H1 (cell line): Measurements from ENCODE around the gene TBPL2. TPM values are rescaled to one million over a fixed set of nuclear protein-coding genes. Genes with fewer than 3 reads are reported as not detected.

Experiments
- CTCF ChIA-PET: fragments of 300-600 bp; sonication (Branson Sonifier 250); formaldehyde crosslinking; loops from one replicate; lab custom pipeline; 2021; ENCODE audit not compliant: partially characterized antibody; lab: Charles Lee
- POLR2A ChIA-PET: fragments of 300-600 bp; sonication (Branson Sonifier 250); formaldehyde crosslinking; loops from one replicate; lab custom pipeline; 2021; ENCODE audit warnings: inconsistent platforms; ENCODE audit not compliant: partially characterized antibody; lab: Charles Lee
- DNase-seq, 2 experiments: peaks; one replicate each; pipeline versions ENCODE4 v3.0.0 to v3.0.0-alpha.2; 2010 to 2022; ENCODE audit warnings: low spot score in 2 of 2, low read depth in 1 of 2, mixed read lengths in 1 of 2
- FAIRE-seq: peaks from 2 replicates; lab custom pipeline; 2011; peaks lifted over from hg19 to GRCh38; lab: Jason Lieb, UNC
- H2AFZ ChIP-seq: 2 replicates; pipeline ENCODE4 v1.8.1; 2012; ENCODE audit warnings: low read length, inconsistent platforms
- H2AK5ac ChIP-seq: 2 replicates; pipeline ENCODE4 v1.6.1; 2013; ENCODE audit warnings: low read depth, low read length
- H2BK120ac ChIP-seq: replicated peaks from 2 replicates; pipeline ENCODE3; 2013; ENCODE audit warnings: low read depth, low read length, inconsistent platforms
- H2BK12ac ChIP-seq: 2 replicates; pipeline ENCODE4 v1.6.1; 2013; ENCODE audit warnings: low read depth, low read length
- H2BK15ac ChIP-seq: 2 replicates; pipeline ENCODE4 v1.6.1; 2013; ENCODE audit warnings: low read length
- H2BK20ac ChIP-seq: 2 replicates; pipeline ENCODE4 v1.6.1; 2013; ENCODE audit warnings: low read length
- H2BK5ac ChIP-seq: 2 replicates; pipeline ENCODE4 v1.6.1; 2013; ENCODE audit warnings: low read depth, low read length
- H3K14ac ChIP-seq: 2 replicates; pipeline ENCODE4 v1.6.1; 2013; ENCODE audit warnings: inconsistent platforms; ENCODE audit not compliant: insufficient read length
- H3K18ac ChIP-seq: 2 replicates; pipeline ENCODE4 v1.6.1; 2013; ENCODE audit warnings: low read length; ENCODE audit errors: extremely low read depth
- H3K23ac ChIP-seq: 2 replicates; pipeline ENCODE4 v1.6.1; 2013; ENCODE audit warnings: inconsistent platforms; ENCODE audit not compliant: insufficient read length
- H3K23me2 ChIP-seq: 2 replicates; pipeline ENCODE4 v1.6.1; 2013; ENCODE audit warnings: low read depth, low read length
- H3K27ac ChIP-seq: 2 replicates; pipeline ENCODE4 v1.6.1; 2011; ENCODE audit warnings: low read depth, low read length, inconsistent platforms
- H3K27me3 ChIP-seq, 4 experiments: replicated peaks in 1 of 4; 1 replicate in 1 of 4; 2 replicates in 3 of 4; pipeline versions ENCODE4 v1.6.1 to v1.8.1; 2011 to 2013; ENCODE audit warnings: low read length in 3 of 4, mild to moderate bottlenecking in 3 of 4, inconsistent platforms in 2 of 4, mixed read lengths in 2 of 4, moderate library complexity in 1 of 4; ENCODE audit not compliant: control insufficient read depth in 3 of 4, insufficient read depth in 3 of 4; ENCODE audit errors: extremely low read depth in 1 of 4
- H3K36me3 ChIP-seq, 4 experiments: 2 replicates each; pipeline versions ENCODE4 v1.6.1 to v1.8.1; 2011 to 2013; ENCODE audit warnings: mild to moderate bottlenecking in 4 of 4, low read length in 3 of 4, moderate library complexity in 2 of 4, control low read depth in 1 of 4, inconsistent platforms in 1 of 4; ENCODE audit not compliant: insufficient read depth in 4 of 4, control insufficient read depth in 2 of 4
- H3K4ac ChIP-seq: replicated peaks from 2 replicates; pipeline ENCODE3; 2013; ENCODE audit warnings: low read length, low read depth, mixed read lengths, inconsistent platforms; ENCODE audit not compliant: insufficient read length
- H3K4me1 ChIP-seq, 4 experiments: replicated peaks in 1 of 4; 1 replicate in 1 of 4; 2 replicates in 3 of 4; pipeline versions ENCODE4 v1.6.1 to v1.8.1; 2011 to 2013; ENCODE audit warnings: low read length in 3 of 4, inconsistent platforms in 2 of 4, mixed read lengths in 1 of 4; ENCODE audit not compliant: insufficient read depth in 4 of 4, control insufficient read depth in 3 of 4
- H3K4me2 ChIP-seq, 2 experiments: 2 replicates each; pipeline versions ENCODE4 v1.6.1 to v1.8.1; 2011 to 2013; ENCODE audit warnings: low read depth in 2 of 2, low read length in 2 of 2, control low read depth in 1 of 2, inconsistent platforms in 1 of 2, mild to moderate bottlenecking in 1 of 2; ENCODE audit not compliant: insufficient read depth in 1 of 2
- H3K4me3 ChIP-seq, 4 experiments: fragments of 200-600, 300-600 bp in 1 of 4; sonication (generic), shearing (Covaris generic), sonication (Bioruptor Twin) in 1 of 4; 2 replicates each; pipeline versions ENCODE4 v1.5.1 to v1.8.1; 2011 to 2016; ENCODE audit warnings: low read length in 4 of 4, low read depth in 3 of 4, control low read depth in 2 of 4, inconsistent platforms in 2 of 4, mild to moderate bottlenecking in 2 of 4, mixed read lengths in 1 of 4, moderate library complexity in 1 of 4; ENCODE audit not compliant: insufficient read depth in 2 of 4; ENCODE audit errors: extremely low read depth in 1 of 4
- H3K56ac ChIP-seq: replicated peaks from 2 replicates; pipeline ENCODE3; 2013; ENCODE audit warnings: low read depth, mild to moderate bottlenecking, mixed read lengths, low read length, inconsistent platforms; ENCODE audit not compliant: insufficient read length
- H3K79me1 ChIP-seq: 2 replicates; pipeline ENCODE4 v1.6.1; 2013; ENCODE audit warnings: low read depth, low read length, control low read depth
- H3K79me2 ChIP-seq, 2 experiments: 2 replicates each; pipeline versions ENCODE4 v1.6.1 to v1.8.1; 2012 to 2013; ENCODE audit warnings: low read length in 2 of 2, mild to moderate bottlenecking in 2 of 2, inconsistent platforms in 1 of 2; ENCODE audit not compliant: insufficient read depth in 2 of 2, control insufficient read depth in 1 of 2
- H3K9ac ChIP-seq, 4 experiments: replicated peaks in 1 of 4; 1 replicate in 1 of 4; 2 replicates in 3 of 4; pipeline versions ENCODE4 v1.6.1 to v1.8.1; 2011 to 2013; ENCODE audit warnings: low read depth in 3 of 4, low read length in 3 of 4, control low read depth in 2 of 4, mild to moderate bottlenecking in 2 of 4, moderate library complexity in 2 of 4, inconsistent platforms in 1 of 4; ENCODE audit errors: extremely low read depth in 1 of 4
- H3K9me3 ChIP-seq, 2 experiments: 2 replicates each; pipeline versions ENCODE4 v1.6.1 to v1.8.1; 2012 to 2013; ENCODE audit warnings: mild to moderate bottlenecking in 2 of 2, moderate library complexity in 2 of 2, control low read depth in 1 of 2, inconsistent platforms in 1 of 2, low read depth in 1 of 2, low read length in 1 of 2, mixed read lengths in 1 of 2; ENCODE audit not compliant: insufficient read depth in 2 of 2
- H4K20me1 ChIP-seq, 2 experiments: replicated peaks in 1 of 2; 2 replicates each; pipeline versions ENCODE3 to v1.8.1; 2011 to 2013; ENCODE audit warnings: inconsistent platforms in 2 of 2, low read length in 2 of 2, mild to moderate bottlenecking in 1 of 2; ENCODE audit not compliant: insufficient read depth in 2 of 2, control insufficient read depth in 1 of 2
- H4K5ac ChIP-seq: 2 replicates; pipeline ENCODE4 v1.6.1; 2013; ENCODE audit warnings: low read length, low read depth, mixed read lengths, inconsistent platforms; ENCODE audit not compliant: insufficient read length
- H4K8ac ChIP-seq: 2 replicates; pipeline ENCODE4 v1.8.0; 2013; ENCODE audit warnings: mild to moderate bottlenecking, moderate library complexity, low read length, inconsistent platforms; ENCODE audit not compliant: insufficient read depth; ENCODE audit errors: extremely low read depth
- H4K91ac ChIP-seq: replicated peaks from 2 replicates; pipeline ENCODE3; 2013; ENCODE audit warnings: low read length, mixed read lengths, inconsistent platforms; ENCODE audit not compliant: insufficient read length
- CEBPB ChIP-seq: IDR thresholded peaks from 2 replicates; pipeline ENCODE4 v1.6.1; 2012; ENCODE audit warnings: low read depth, low read length
- HDAC2 ChIP-seq, 2 experiments: fragments of 300-600 bp in 1 of 2; sonication (generic) in 1 of 2; IDR thresholded peaks; 2 replicates each; pipeline ENCODE4 v1.6.1; 2011 to 2012; ENCODE audit warnings: low read depth in 2 of 2, low read length in 2 of 2, mild to moderate bottlenecking in 2 of 2, moderate library complexity in 2 of 2, borderline replicate concordance in 1 of 2, inconsistent platforms in 1 of 2
- KDM5A ChIP-seq: fragments of 200-600 bp; IDR thresholded peaks from 2 replicates; pipeline ENCODE4 v1.7.1; 2012; ENCODE audit warnings: mild to moderate bottlenecking, low read length, inconsistent platforms, mixed read lengths
- RFX5 ChIP-seq: IDR thresholded peaks from 2 replicates; pipeline ENCODE4 v1.6.1; 2011; ENCODE audit warnings: low read depth, low read length, improper control_type of control experiment, borderline replicate concordance
- SP1 ChIP-seq: IDR thresholded peaks from 2 replicates; pipeline ENCODE4 v1.6.1; 2011; ENCODE audit warnings: low read depth, low read length
- SRF ChIP-seq: IDR thresholded peaks from 2 replicates; pipeline ENCODE4 v1.6.1; 2011; ENCODE audit warnings: mild to moderate bottlenecking, low read depth, low read length, moderate library complexity
- TBP ChIP-seq: IDR thresholded peaks from 2 replicates; pipeline ENCODE4 v1.6.1; 2011; ENCODE audit warnings: low read depth, low read length, improper control_type of control experiment
- USF2 ChIP-seq: IDR thresholded peaks from 2 replicates; pipeline ENCODE4 v1.6.1; 2011; ENCODE audit warnings: low read length, improper control_type of control experiment
- WGBS, 2 experiments: shearing (Covaris generic) in 1 of 2; methylation state at CpG; one replicate each; pipeline versions ENCODE4 v1.1.6 to v1.1.7; 2013 to 2015; ENCODE audit warnings: low lambda C conversion rate in 2 of 2, mixed read lengths in 2 of 2, inconsistent platforms in 1 of 2, low coverage in 1 of 2, missing lambda C conversion rate in 1 of 2; ENCODE audit not compliant: insufficient replicate concordance in 2 of 2, insufficient coverage in 1 of 2, insufficient read length in 1 of 2; ENCODE audit errors: extremely low coverage in 1 of 2, missing lambda C conversion rate in 1 of 2; 5-methylcytosine and 5-hydroxymethylcytosine counted together
- polyA plus RNA-seq, 7 experiments: library from polyadenylated mRNA; depleted of rRNA in 3 of 7; stranded (reverse) in 5 of 7; unstranded in 2 of 7; fragments of >200 nt in 5 of 7; fragments of 200-250 nt in 2 of 7; gene quantifications; 1 replicate in 5 of 7; 2 replicates in 1 of 7; 4 replicates in 1 of 7; pipeline versions ENCODE4 v1.2.1 to v1.2.3, GENCODE V29; 2011 to 2013; ENCODE audit warnings: missing spikeins in 2 of 7, mixed read lengths in 2 of 7
- total RNA-seq: library from RNA; stranded (reverse); fragmentation: NEBNext Ultra II Directional; extraction: Animal tissue kit (Norgen Biotek cat#: 25700); gene quantifications from 2 replicates; pipeline ENCODE4 v1.2.1, GENCODE V29; 2021
- TF ChIP-seq, protein P1 (sequence below), 3 experiments: IDR thresholded peaks; 1 replicate in 2 of 3; 2 replicates in 1 of 3; pipeline versions ENCODE4 v1.5.1 to v1.6.1; 2011; ENCODE audit warnings: low read length in 3 of 3, mild to moderate bottlenecking in 3 of 3, inconsistent platforms in 2 of 3, low read depth in 1 of 3, moderate library complexity in 1 of 3; ENCODE audit not compliant: insufficient read depth in 1 of 3; ENCODE audit errors: control extremely low read depth in 1 of 3

TBPL2 gene
- total and polyA plus RNA-seq, 2 of the 8 experiments (the other 6 are each of a cell fraction or from before 2014, with no cell fraction given) = 0.03 TPM; not detected in 1

DNA sequence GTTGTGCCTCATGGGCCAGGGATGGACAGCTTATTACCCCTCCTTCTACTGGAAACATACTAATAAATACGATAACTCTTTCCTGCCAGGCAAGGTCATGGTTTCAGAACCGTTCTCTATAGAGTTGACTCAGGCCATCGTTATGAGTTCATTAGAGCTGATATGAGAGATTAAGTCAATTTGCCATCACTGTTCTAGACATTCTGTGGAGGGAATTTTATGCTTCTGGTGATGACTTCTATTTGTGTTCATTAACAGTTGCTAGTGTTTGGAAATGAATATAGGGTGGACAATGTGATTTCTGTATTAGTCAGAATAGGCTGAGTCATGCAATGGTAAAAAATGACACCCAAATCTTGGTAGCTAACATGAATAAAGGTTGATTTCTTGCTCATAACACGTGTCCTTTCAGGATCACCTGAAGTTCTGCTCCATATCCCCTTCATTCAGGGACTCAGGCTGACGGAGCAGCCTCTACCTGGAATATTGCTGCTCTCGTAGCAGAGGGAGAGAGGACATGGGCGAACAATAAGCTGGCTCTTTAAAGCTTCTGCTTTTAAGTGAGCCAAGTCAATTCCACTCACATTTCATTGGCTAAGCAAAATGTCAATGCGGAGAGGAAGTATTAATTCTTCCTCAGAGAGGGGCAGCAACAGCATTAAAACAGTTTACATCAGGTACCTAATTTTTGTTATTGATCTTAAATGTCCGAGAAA is 18.5 kb upstream of the TBPL2 start:
- Histone ChIP-seq H4K5ac (no peak overlapping the region), H3K23me2 (0 out of 2 replicates have a peak, but pooled peaks cover 2% of the 10 kb centered on the region), H3K79me2 (no peaks in the 10 kb centered on the region), H3K9ac (no peak overlapping the region), H4K8ac (no peak overlapping the region), H3K4me1 (peaks cover 0 to 6% (median 2%) of the 10 kb centered on the region in 4 experiments; a peak in 3 of 7 replicates), H3K9me3 (peaks cover 0 to 3% of the 10 kb centered on the region in 2 experiments; a peak in 1 of 4 replicates), H3K36me3 (no peaks in the 10 kb centered on the region), H2BK120ac (no peak overlapping the region), H3K27ac (no peak overlapping the region), H2AFZ (no peak overlapping the region), H2BK5ac (no peak overlapping the region), H2BK15ac (no peak overlapping the region), H2BK12ac (no peak overlapping the region), H4K91ac (no peak overlapping the region), H3K56ac (no peak overlapping the region), H4K20me1 (no peaks in the 10 kb centered on the region), H3K79me1 (no peaks in the 10 kb centered on the region), H3K23ac (no peak overlapping the region), H3K4me2 (no peak overlapping the region), H3K27me3 (no peaks in the 10 kb centered on the region), H3K4ac (no peak overlapping the region), H3K4me3 (no peak overlapping the region), H2BK20ac (no peak overlapping the region), H2AK5ac (no peak overlapping the region), H3K14ac (peak overlapping the region; percentile 31), H3K18ac (no peak overlapping the region)
- ChIA-PET POLR2A (no interaction called here), CTCF (interaction anchor here (0.6 to 2.9 kb wide), 4 partner anchors 10 to 487 kb away, joined by 3 to 15 read pairs (median 4); no protein-coding TSS in a partner anchor)
- 87% methylated on average over 9 of the region's 9 CpGs; no CpG with 5 or more reads in 1 of the 2 experiments for WGBS, 2 experiments
- FAIRE-seq = no peak
- no peak for DNase-seq
- TF ChIP-seq HDAC2 (IDR thresholded peaks at IDR 0.05; ENCODE audit: borderline replicate concordance in 1 of 2, low read depth in 2 of 2, low read length in 2 of 2) = no peak
- no peak for TF ChIP-seq CEBPB
- no peak for TF ChIP-seq SRF
- TF ChIP-seq RFX5 = no peak
- TF ChIP-seq TBP = no peak
- no peak for TF ChIP-seq USF2
- TF ChIP-seq, protein P1, sequence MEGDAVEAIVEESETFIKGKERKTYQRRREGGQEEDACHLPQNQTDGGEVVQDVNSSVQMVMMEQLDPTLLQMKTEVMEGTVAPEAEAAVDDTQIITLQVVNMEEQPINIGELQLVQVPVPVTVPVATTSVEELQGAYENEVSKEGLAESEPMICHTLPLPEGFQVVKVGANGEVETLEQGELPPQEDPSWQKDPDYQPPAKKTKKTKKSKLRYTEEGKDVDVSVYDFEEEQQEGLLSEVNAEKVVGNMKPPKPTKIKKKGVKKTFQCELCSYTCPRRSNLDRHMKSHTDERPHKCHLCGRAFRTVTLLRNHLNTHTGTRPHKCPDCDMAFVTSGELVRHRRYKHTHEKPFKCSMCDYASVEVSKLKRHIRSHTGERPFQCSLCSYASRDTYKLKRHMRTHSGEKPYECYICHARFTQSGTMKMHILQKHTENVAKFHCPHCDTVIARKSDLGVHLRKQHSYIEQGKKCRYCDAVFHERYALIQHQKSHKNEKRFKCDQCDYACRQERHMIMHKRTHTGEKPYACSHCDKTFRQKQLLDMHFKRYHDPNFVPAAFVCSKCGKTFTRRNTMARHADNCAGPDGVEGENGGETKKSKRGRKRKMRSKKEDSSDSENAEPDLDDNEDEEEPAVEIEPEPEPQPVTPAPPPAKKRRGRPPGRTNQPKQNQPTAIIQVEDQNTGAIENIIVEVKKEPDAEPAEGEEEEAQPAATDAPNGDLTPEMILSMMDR (IDR thresholded peaks at IDR 0.05; ENCODE audit: control extremely low read depth in 1 of 3, insufficient read depth in 1 of 3, low read depth in 1 of 3, low read length in 3 of 3) = no peak
- TF ChIP-seq KDM5A = no peak
- TF ChIP-seq SP1 = no peak
